ENCODE data around the gene MRPS26.

Gene MRPS26

DNA sequence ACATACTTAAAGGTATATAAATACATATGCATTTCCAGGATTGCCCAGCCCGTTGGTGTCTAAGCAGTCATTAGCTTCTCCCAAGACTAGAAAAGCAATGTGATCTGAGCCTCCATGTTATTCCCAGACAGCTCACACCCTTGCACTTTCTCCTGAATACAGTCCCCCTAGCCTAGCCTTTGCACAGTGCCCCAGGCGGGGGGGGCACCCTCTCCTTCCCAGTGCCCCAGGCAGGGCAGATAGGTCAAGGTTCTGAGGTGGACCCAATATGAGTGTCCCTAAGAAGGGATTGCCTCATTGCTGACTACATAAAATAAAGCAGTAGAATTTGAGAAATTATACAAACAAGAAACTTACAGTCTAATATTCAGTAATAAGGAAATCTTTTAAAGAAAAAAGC is 17.9 kb upstream of the MRPS26 start:
- in situ Hi-C loops (cut with HindIII; ENCODE audit: low pct_unique_long_range_greater_than_20kb, low sequenced_read_pairs), result no loop called here
- TF ChIP-seq JUND (IDR thresholded peaks at IDR 0.05; ENCODE audit: low read depth), result no peak
- DNase-seq (ENCODE audit: low read depth in 1 of 2, low spot score in 1 of 2), result no peak

DNA sequence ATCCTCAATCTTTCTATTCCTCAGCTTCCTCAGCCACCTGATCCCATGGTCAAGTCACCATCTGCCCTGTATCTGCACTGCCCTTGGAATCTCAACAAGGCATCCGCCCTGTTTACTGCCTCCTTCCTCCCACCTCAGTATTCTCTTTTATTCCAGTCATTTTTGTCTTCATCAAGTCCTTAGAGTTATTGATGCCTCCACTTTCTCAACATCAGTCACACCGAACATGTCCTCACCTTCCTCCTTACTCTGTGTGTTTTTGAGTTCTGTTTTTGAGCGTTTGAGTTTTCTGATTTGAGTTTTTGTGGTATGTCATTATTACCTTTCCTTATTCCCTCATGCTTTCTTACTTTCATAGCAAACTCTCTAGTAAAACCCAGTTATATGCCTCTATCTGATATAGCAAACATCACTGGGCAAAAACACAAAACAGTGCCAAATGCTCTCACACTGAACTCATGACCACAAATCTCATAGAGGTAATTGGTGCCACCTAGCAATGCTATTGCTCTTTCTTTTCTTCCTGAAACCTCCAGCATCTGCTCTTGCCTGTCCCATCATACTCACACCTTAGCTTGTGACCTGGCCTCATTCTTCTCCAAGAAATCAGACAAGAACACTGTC is 14.2 kb upstream of the MRPS26 start:
- DNase-seq (ENCODE audit: low read depth in 1 of 2, low spot score in 1 of 2), result no peak
- TF ChIP-seq JUND (IDR thresholded peaks at IDR 0.05; ENCODE audit: low read depth), result no peak
- in situ Hi-C loops (cut with HindIII; ENCODE audit: low pct_unique_long_range_greater_than_20kb, low sequenced_read_pairs), result no loop called here

DNA sequence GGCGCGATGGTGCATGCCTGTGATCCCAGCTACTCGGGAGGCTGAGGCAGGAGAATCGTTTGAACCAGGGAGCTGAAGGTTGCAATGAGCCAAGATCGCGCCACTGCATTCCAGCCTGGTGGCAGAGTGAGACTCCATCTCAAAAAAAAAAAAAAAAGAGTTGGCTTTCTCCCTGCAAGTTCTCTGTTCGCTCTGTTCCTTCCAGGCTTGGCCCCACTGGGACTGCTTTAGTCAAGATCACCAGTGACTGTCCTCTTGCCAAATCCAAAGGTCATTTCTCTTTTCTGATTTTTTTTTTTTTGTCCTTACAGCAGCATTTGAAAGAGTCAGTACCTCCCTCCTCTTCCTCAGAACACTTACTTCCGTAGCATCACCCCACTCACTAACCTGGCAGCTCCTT is 13.2 kb upstream of the MRPS26 start:
- DNase-seq (ENCODE audit: low read depth in 1 of 2, low spot score in 1 of 2), result no peak
- TF ChIP-seq JUND (IDR thresholded peaks at IDR 0.05; ENCODE audit: low read depth), result no peak
- in situ Hi-C loops (cut with HindIII; ENCODE audit: low pct_unique_long_range_greater_than_20kb, low sequenced_read_pairs), result no loop called here

DNA sequence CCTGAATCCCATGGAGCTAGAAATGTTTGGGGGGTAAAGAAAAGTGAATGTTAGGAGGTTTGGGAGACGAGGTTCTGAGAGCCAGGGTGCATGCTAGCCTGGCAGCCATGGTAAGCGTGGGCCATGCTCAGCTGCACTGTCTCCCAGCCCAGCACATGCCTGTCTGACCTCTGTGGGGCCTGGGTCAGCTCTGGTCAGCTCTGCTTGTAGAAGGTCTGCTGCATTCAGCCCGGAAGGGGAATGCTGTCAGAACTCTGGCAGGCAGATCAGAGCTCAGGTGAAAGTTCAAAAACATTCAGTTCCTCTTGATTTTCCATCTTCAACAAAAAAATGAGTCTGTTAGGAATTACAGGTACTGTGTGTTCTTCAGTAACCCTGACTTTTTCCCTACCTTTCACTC is 8.2 kb upstream of the MRPS26 start:
- TF ChIP-seq JUND (IDR thresholded peaks at IDR 0.05; ENCODE audit: low read depth), result no peak
- no peak for DNase-seq (ENCODE audit: low read depth in 1 of 2, low spot score in 1 of 2)
- in situ Hi-C loops (cut with HindIII; ENCODE audit: low pct_unique_long_range_greater_than_20kb, low sequenced_read_pairs), result no loop called here

DNA sequence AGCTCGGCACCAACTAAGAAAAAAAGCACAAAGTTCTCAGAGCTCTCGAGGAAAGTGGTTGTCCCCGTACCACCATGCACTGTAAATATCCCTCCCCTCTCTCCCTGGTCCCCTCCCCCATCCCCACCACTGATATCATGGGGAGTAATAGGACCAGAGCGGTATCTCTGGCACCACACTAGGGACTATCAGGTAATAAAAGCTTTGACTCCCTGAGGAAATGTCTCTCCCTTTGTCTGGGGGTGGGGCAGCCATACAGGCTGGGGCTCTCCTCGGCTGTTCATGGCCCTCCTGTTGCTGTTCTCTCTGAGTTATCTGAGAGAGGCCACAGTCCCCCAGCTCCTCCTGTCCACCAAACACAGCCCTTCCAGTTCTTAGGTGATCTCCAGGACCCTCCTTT is 7.4 kb upstream of the MRPS26 start:
- in situ Hi-C loops (cut with HindIII; ENCODE audit: low pct_unique_long_range_greater_than_20kb, low sequenced_read_pairs), result no loop called here
- no peak for DNase-seq (ENCODE audit: low read depth in 1 of 2, low spot score in 1 of 2)
- TF ChIP-seq JUND (IDR thresholded peaks at IDR 0.05; ENCODE audit: low read depth), result no peak

- DNase-seq (ENCODE audit: low read depth in 1 of 2, low spot score in 1 of 2), result no peak
- in situ Hi-C loops (cut with HindIII; ENCODE audit: low pct_unique_long_range_greater_than_20kb, low sequenced_read_pairs), result no loop called here
- no peak for TF ChIP-seq JUND (IDR thresholded peaks at IDR 0.05; ENCODE audit: low read depth)
Measured at GRCh38 chr20:3039426-3039825, 6.4 kb upstream of the MRPS26 start.

DNA sequence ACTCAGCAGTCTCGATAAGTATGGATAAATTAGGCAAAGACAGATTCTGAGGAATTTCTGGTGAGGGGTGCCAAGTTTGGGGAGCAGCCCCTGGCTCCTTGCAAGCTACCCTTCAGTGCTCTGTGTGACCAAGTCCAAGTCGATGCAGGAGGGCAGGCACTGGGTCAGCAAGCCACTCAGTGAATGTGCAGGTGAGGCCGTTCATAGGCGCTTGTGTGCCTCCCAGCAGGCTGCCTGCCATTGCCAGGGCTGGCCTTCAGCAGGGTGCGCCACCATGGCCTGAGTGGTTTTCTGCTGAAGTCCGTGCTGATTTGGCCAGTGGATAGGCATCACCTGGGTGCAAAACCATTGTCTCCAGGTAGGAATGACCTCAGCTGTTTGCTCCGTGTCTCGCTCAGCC is 5.8 kb upstream of the MRPS26 start:
- in situ Hi-C loops (cut with HindIII; ENCODE audit: low pct_unique_long_range_greater_than_20kb, low sequenced_read_pairs), result no loop called here
- no peak for DNase-seq (ENCODE audit: low read depth in 1 of 2, low spot score in 1 of 2)
- no peak for TF ChIP-seq JUND (IDR thresholded peaks at IDR 0.05; ENCODE audit: low read depth)

- in situ Hi-C loops (cut with HindIII; ENCODE audit: low pct_unique_long_range_greater_than_20kb, low sequenced_read_pairs), result no loop called here
- DNase-seq (ENCODE audit: low read depth in 1 of 2, low spot score in 1 of 2), result peak in 1 of 2 experiments; percentile 52
- no peak for TF ChIP-seq JUND (IDR thresholded peaks at IDR 0.05; ENCODE audit: low read depth)
Measured at GRCh38 chr20:3041854-3042409, 3.9 kb upstream of the MRPS26 start.

DNA sequence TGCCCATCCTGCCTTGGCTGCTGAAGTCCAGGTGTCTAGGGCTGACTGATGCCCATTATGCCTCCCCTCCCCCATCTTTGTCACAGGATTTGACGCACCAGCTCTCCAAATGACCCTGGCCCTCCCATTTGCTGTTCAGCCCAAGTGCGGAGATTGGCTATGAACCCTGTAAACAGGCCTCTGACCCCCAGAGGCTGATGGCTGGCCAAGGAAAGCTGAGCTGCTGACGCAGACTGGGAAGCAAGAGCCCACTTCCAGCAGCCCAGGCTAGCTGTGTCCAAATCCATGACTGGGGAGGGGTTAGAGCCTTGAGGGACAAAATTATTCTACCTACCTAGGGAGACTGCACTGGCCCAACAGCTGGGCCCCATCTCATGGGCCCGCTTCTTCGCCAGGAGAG is 3.2 kb upstream of the MRPS26 start:
- DNase-seq (ENCODE audit: low read depth in 1 of 2, low spot score in 1 of 2), result no peak
- no peak for TF ChIP-seq JUND (IDR thresholded peaks at IDR 0.05; ENCODE audit: low read depth)
- in situ Hi-C loops (cut with HindIII; ENCODE audit: low pct_unique_long_range_greater_than_20kb, low sequenced_read_pairs), result no loop called here

DNA sequence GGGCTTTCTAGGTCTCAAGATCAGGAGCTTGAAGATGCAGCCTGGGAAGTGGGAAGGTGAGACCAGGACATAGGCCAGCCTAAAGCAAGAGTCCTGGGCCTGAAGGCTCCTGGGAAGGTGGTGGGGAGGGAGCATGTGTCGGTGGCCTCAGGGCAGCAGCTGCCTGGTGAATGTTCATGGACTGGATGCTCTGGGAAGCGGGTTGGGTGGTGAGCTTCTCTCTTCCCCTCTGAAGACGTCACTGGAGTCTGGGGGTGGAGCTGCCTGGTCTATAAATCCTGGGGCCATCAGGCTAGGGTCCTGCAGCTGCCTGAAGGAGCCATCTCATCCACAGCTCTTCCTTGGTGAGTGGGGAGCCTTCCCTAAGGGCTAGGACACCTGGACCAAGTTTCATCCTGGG is 2.5 kb upstream of the MRPS26 start, which contains the start of gene GNRH2:
TSS of gene GNRH2 (plus strand) at position 301 of the 400 bp plus-strand sequence. CDS start 793 bp downstream, outside the sequence.
- DNase-seq (ENCODE audit: low read depth in 1 of 2, low spot score in 1 of 2), result no peak
- TF ChIP-seq JUND (IDR thresholded peaks at IDR 0.05; ENCODE audit: low read depth), result no peak
- in situ Hi-C loops (cut with HindIII; ENCODE audit: low pct_unique_long_range_greater_than_20kb, low sequenced_read_pairs), result no loop called here

DNA sequence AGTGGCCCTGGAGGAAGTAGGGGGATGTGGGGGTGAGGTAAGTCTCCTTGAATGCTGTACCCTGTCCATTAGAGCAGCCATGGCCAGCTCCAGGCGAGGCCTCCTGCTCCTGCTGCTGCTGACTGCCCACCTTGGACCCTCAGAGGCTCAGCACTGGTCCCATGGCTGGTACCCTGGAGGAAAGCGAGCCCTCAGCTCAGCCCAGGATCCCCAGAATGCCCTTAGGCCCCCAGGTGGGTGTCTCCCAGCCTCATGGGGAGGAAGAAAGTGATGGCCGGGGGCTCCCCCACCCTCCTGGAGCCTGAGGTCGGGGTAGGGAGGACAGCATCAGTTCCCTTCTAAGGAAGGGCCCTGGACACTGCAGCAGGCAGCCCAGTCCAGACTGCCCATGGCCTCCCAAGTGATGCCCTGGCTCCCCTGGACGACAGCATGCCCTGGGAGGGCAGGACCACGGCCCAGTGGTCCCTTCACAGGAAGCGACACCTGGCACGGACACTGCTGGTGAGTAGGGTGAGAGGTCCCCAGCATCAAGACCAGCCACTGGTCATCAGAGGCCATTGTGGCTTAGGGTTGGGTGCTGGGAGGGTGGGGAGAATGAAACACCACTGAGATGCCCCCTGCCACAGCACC is 1.4 kb upstream of the MRPS26 start:
- TF ChIP-seq JUND (IDR thresholded peaks at IDR 0.05; ENCODE audit: low read depth), result no peak
- in situ Hi-C loops (cut with HindIII; ENCODE audit: low pct_unique_long_range_greater_than_20kb, low sequenced_read_pairs), result no loop called here
- no peak for DNase-seq (ENCODE audit: low read depth in 1 of 2, low spot score in 1 of 2)

- no peak for TF ChIP-seq JUND (IDR thresholded peaks at IDR 0.05; ENCODE audit: low read depth)
- peak; percentile 87 to 88 for DNase-seq (ENCODE audit: low read depth in 1 of 2, low spot score in 1 of 2)
- in situ Hi-C loops (cut with HindIII; ENCODE audit: low pct_unique_long_range_greater_than_20kb, low sequenced_read_pairs), result no loop called here
Measured at GRCh38 chr20:3045042-3045815, 623 bp upstream of the MRPS26 start.

All from T47D (cell line).